Osteoblast (primary cell): Measurements from ENCODE around the gene PRR23E. TPM values are rescaled to one million over a fixed set of nuclear protein-coding genes. Genes with fewer than 3 reads are reported as not detected.
A peak's percentile ranks its signal among the peaks of the same experiment; 100 is the strongest.

Source experiments
- DNase-seq: peaks from one replicate; pipeline ENCODE4 v3.0.0; 2011; ENCODE audit warnings: low spot score, mixed read lengths; ENCODE audit not compliant: insufficient read length; ENCODE audit errors: missing footprints
- H2AFZ ChIP-seq: 2 replicates; pipeline ENCODE4 v1.6.0; 2011; ENCODE audit warnings: mild to moderate bottlenecking, low read length
- H3K27ac ChIP-seq: 2 replicates; pipeline ENCODE4 v1.5.1; 2011; ENCODE audit warnings: mild to moderate bottlenecking, low read depth, low read length, moderate library complexity
- H3K27me3 ChIP-seq: 2 replicates; pipeline ENCODE4 v1.6.0; 2012; ENCODE audit warnings: mild to moderate bottlenecking, control low read depth, inconsistent platforms, low read length, moderate library complexity; ENCODE audit not compliant: insufficient read depth
- H3K36me3 ChIP-seq: 2 replicates; pipeline ENCODE4 v1.5.1; 2011; ENCODE audit warnings: mild to moderate bottlenecking, low read length, control low read depth, moderate library complexity; ENCODE audit not compliant: insufficient read depth
- H3K4me1 ChIP-seq: 2 replicates; pipeline ENCODE4 v1.5.1; 2011; ENCODE audit warnings: mild to moderate bottlenecking, low read length, control low read depth, moderate library complexity; ENCODE audit not compliant: insufficient read depth
- H3K4me2 ChIP-seq: 2 replicates; pipeline ENCODE4 v1.6.0; 2011; ENCODE audit warnings: mild to moderate bottlenecking, low read length; ENCODE audit not compliant: insufficient read depth
- H3K4me3 ChIP-seq: fragments of 200-600 bp; sonication (generic); 3 replicates; pipeline ENCODE4 v1.5.1; 2012; ENCODE audit warnings: mild to moderate bottlenecking, low read length, inconsistent platforms; ENCODE audit not compliant: insufficient read depth
- H3K79me2 ChIP-seq: 2 replicates; pipeline ENCODE4 v1.6.0; 2012; ENCODE audit warnings: mild to moderate bottlenecking, low read length, control low read depth, inconsistent platforms; ENCODE audit not compliant: insufficient read depth
- H3K9me3 ChIP-seq: 2 replicates; pipeline ENCODE4 v1.5.1; 2011; ENCODE audit warnings: low read depth, low read length, control low read depth
- H4K20me1 ChIP-seq: 2 replicates; pipeline ENCODE4 v1.6.0; 2012; ENCODE audit warnings: mild to moderate bottlenecking, low read length, control low read depth; ENCODE audit not compliant: insufficient read depth
- total RNA-seq: library from RNA; depleted of rRNA; stranded (reverse); fragments of >200 nt; gene quantifications from 2 replicates; pipeline ENCODE4 v1.2.3, GENCODE V29; 2012
- TF ChIP-seq, protein P1 (sequence below): IDR thresholded peaks from 2 replicates; pipeline ENCODE4 v1.5.1; 2011; ENCODE audit warnings: mild to moderate bottlenecking, low read depth, low read length, moderate library complexity; ENCODE audit errors: extremely low read depth

PRR23E gene
- total RNA-seq, 1 donor = not detected

DNA sequence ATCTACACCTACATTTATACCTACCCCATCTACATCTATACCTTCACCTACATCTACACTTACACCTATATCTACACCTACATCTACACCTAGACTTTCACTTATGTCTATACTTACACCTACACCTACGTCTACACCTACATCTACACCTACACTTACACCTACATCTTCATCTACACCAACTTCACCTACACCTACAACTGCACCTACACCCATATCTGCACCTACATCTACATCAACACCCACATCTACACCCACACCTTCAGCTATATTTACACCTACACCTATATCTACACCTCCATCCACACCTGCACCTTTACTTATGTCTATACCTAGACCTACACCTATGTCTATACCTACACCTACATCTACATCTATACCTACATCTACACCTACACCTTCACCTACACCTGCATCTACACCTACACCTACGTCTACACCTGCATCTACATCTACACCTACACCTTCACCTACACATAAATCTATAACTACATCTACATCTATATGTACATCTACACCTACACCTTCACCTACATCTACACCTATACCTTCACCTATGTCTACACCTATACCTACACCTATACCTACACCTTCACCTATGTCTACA, 30.9 kb upstream of the PRR23E start:
- TF ChIP-seq, protein P1, sequence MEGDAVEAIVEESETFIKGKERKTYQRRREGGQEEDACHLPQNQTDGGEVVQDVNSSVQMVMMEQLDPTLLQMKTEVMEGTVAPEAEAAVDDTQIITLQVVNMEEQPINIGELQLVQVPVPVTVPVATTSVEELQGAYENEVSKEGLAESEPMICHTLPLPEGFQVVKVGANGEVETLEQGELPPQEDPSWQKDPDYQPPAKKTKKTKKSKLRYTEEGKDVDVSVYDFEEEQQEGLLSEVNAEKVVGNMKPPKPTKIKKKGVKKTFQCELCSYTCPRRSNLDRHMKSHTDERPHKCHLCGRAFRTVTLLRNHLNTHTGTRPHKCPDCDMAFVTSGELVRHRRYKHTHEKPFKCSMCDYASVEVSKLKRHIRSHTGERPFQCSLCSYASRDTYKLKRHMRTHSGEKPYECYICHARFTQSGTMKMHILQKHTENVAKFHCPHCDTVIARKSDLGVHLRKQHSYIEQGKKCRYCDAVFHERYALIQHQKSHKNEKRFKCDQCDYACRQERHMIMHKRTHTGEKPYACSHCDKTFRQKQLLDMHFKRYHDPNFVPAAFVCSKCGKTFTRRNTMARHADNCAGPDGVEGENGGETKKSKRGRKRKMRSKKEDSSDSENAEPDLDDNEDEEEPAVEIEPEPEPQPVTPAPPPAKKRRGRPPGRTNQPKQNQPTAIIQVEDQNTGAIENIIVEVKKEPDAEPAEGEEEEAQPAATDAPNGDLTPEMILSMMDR = no peak
- Histone ChIP-seq H4K20me1 (no peaks in the 10 kb centered on the region), H3K27me3 (peaks cover 10% of the 10 kb centered on the region), H3K36me3 (no peaks in the 10 kb centered on the region), H3K4me1 (no peaks in the 10 kb centered on the region), H3K4me2 (no peak overlapping the region), H3K27ac (no peak overlapping the region), H3K4me3 (no peak overlapping the region), H3K79me2 (no peaks in the 10 kb centered on the region), H2AFZ (no peak overlapping the region), H3K9me3 (no peaks in the 10 kb centered on the region)
- peak; percentile 39 for DNase-seq

DNA sequence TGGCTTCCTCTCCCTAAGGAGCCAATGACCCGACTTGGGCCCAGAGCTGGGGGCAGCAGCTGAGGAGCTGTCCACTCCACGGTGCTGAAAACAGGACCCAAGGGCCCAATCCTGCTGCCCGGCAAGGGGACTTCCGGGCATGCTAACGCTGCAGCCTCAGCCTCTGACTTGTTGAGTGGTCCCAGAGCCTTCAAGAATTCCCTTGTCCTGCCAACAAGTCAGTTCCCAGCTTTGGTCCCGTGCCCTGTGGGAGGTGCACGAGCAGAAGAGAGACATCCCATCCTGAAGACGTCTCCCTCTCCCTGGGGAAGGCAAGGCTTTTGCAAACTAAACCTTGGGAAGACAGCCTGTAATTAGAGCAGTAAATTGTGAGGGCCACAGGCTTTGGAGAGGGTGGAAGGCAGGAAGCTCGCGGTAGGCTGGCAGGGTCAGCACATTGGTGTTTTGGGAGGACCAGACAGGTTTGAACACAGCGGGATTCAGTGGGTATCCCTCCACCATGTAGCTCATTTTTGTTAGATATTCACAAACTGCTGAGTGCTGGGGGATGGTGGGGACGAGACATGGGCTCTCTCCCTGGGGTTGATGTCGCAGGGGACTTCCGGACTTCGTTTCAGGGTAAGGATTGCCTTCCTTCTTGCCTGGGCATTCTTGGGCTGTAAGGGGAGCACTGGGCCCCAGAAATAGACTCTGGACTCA, 29.8 kb upstream of the PRR23E start:
- H4K20me1 ChIP-seq = no peaks in the 10 kb centered on the region
- H3K4me3 ChIP-seq = no peak overlapping the region
- TF ChIP-seq, protein P1 = no peak
- no peaks in the 10 kb centered on the region for H3K4me1 ChIP-seq
- no peaks in the 10 kb centered on the region for H3K9me3 ChIP-seq
- peaks cover 4% of the 10 kb centered on the region for H3K27me3 ChIP-seq
- no peak overlapping the region for H3K27ac ChIP-seq
- DNase-seq = peak; percentile 23
- H3K4me2 ChIP-seq = no peak overlapping the region
- no peak overlapping the region for H2AFZ ChIP-seq
- H3K79me2 ChIP-seq = no peaks in the 10 kb centered on the region
- H3K36me3 ChIP-seq = no peaks in the 10 kb centered on the region

DNA sequence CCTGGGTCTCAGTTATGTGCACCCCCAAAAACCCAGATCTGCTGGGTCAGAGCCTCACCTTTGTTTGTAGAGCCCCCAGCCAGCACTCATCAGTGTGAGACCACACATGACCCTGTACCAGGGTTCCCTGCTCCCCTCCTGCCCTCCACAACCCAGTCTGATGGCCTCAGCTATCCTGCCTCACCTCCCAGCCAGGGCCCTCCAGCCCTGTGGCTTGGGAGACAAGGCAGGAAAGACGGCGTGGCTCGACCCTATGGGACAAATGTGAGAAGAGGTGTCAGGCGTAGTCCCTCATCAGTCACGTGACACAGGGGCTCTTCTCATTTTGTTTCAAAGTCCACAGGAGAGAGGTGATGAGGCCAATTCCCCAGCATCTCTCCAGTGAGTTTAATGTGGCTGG, 28.3 kb upstream of the PRR23E start:
- H3K36me3 ChIP-seq = no peaks in the 10 kb centered on the region
- H3K9me3 ChIP-seq = no peaks in the 10 kb centered on the region
- no peak overlapping the region for H3K27ac ChIP-seq
- H2AFZ ChIP-seq = no peak overlapping the region
- TF ChIP-seq, protein P1 = no peak
- H4K20me1 ChIP-seq = no peaks in the 10 kb centered on the region
- DNase-seq = peak; percentile 45
- H3K4me2 ChIP-seq = no peak overlapping the region
- peaks cover 17% of the 10 kb centered on the region for H3K27me3 ChIP-seq
- no peak overlapping the region for H3K4me3 ChIP-seq
- H3K79me2 ChIP-seq = no peaks in the 10 kb centered on the region
- H3K4me1 ChIP-seq = no peaks in the 10 kb centered on the region

DNA sequence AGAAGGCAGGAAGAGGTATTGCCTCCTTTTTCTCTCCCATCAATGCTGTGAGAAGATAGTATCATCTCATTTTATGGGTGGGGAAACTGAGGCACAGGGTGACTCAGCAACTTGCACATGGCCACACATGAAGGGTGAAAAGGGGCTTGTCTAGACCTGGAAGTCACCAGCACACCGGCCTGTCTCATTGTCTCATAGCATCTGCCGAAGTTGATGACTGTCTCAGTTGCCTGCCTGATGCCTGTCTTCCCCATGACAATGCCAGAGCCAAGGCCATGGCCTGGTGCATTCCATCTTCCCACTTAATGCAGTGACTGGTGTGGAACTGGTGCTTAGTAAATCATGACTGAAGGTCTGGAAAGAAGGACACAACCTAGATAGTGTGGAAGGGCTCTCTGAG, 27.9 kb upstream of the PRR23E start:
- Histone ChIP-seq H3K27ac (no peak overlapping the region), H3K27me3 (peaks cover 21% of the 10 kb centered on the region), H3K4me3 (no peak overlapping the region), H3K9me3 (no peaks in the 10 kb centered on the region), H3K79me2 (no peaks in the 10 kb centered on the region), H4K20me1 (no peaks in the 10 kb centered on the region), H3K4me1 (no peaks in the 10 kb centered on the region), H3K4me2 (no peak overlapping the region), H3K36me3 (no peaks in the 10 kb centered on the region), H2AFZ (no peak overlapping the region)
- DNase-seq = peak; percentile 58
- TF ChIP-seq, protein P1 = no peak
